HG03469 (cell line): ENCODE measurements around the gene B3GLCT.
"Not testable (repeated sequence)": the region's sequence is repeated elsewhere in the genome, so short reads cannot be mapped to it uniquely, and the experiment has no call there.

Experiments
- ATAC-seq: cut with Tn5 transposase; IDR thresholded peaks from one replicate; pipeline ENCODE4 v1.9.1; 2021; ENCODE audit warnings: mild to moderate bottlenecking, moderate library complexity, moderate number of reproducible peaks; ENCODE audit not compliant: unreplicated experiment

B3GLCT gene

DNA sequence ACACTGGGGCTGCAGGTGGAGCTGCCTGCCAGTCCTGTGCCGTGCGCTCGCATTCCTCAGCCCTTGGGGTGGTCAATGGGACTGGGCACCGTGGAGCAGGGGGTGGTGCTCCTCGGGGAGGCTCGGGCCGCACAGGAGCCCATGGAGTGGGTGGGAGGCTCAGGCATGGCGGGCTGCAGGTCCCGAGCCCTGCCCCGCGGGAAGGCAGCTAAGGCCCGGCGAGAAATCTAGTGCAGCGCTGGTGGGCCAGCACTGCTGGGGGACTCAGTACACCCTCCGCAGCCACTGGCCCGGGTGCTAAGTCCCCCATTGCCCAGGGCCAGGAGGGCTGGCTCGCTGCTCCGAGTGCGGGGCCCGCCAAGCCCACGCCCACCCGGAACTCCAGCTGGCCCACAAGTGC, 139.8 kb downstream of the B3GLCT start:
- ATAC-seq = not testable (repeated sequence)

DNA sequence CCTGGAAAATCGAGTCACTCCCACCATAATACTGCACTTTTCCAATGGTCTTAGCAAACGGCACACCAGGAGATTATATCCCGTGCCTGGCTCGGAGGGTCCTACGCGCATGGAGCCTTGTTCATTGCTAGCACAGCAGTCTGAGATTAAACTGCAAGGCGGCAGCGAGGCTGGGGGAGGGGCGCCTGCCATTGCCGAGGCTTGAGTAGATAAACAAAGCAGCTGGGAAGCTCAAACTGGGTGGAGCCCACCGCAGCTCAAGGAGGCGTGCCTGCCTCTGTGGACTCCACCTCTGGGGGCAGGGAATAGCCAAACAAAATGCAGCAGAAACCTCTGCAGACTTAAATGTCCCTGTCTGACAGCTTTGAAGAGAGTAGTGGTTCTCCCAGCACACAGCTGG, 141.1 kb downstream of the B3GLCT start:
- not testable (repeated sequence) for ATAC-seq

DNA sequence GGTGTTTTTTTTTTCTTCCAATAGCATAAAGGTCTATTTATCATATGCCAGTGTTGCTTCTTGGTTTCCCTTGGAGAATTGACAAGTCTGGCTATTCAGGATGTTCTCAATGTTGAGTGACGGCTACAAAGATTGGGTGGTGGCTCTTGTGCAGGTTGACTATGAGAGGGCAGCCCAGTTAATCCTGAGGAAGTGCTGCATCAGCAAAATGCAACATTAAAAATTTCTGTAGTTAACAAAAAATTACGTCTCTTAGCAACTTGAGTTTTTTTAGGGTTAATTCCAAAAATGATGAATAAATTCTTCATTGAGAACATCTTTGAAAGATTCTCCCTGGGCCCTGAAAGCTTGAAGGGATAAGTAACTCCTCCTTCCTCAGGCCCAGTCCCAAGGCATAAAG, 147.1 kb downstream of the B3GLCT start:
- no peak for ATAC-seq

DNA sequence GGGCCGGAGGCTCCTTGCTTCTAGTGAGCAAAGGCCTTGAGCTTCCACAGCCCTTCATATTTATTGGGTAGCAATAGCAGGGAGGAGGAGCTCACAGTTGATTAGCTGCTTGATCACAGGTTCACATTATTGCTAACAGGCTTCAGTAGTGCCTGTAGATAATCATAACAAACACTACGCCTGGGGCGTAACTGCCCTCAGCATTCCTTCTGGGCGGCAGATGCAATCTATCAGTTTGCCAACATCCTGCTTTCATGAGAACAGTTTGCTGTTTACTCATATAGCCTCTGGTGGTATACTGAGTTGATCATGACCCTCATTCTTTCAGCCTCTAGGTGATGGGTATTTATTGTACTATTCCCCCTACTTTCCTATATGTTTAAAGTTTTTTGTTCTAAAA, 149.4 kb downstream of the B3GLCT start:
- no peak for ATAC-seq

DNA sequence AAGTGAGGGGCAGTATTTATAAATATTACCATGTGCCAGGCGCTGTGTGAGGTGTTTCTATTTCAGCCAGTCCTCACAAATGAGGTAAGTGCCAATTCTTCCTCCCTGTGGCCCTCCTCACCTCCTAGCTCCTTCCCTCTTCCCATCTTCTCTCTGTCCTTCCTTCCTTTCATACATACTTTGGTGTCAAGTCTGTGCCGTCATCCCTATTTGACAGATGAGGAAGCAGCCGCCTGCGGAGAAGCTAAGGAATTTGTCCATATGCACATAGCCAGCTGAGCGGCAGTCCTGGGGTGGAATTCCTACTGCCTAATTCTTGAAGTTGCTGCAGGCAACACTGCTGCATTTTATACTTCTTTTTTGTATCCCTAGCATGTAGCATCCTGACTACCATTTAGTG, 150.8 kb downstream of the B3GLCT start:
- no peak for ATAC-seq

DNA sequence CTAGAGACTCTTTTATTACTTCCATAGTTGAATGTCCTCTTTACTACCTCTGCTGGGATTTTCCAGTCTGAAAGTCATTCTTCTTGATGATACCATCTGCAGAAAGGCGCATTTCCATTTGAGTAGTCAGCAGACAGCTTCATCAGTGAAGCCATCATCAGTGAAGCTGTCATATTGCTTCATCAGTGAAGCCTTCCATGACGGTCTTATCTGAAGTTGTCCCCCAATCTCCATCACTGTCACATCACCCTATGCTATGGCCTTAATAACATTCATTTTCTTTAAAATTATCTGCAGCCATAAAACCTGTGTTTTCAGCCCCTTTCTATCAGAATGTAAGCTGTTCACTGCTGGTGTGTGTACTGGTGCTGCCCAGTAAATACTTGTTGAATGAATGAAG, 151.6 kb downstream of the B3GLCT start:
- no peak for ATAC-seq

DNA sequence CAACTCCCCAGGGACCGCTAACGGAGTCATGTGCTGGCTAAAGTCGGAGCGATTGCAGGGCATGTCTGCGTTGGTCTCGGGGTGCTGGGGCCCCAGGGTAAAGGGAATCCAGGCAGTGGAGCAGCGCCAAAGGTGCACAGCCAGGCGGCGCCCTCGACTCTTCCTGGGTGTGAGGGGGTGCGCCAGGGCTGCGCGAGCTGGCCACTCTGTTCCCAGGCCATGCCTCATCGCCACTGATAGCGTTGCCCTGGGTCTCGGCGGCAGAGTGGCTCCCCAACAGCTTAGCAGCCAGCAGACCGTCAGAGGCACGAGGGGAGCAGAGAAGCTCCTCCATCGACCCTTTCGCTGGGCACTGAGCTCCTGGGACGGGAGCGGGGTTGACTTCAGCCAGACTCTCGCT, 152.7 kb downstream of the B3GLCT start:
- ATAC-seq = no peak

DNA sequence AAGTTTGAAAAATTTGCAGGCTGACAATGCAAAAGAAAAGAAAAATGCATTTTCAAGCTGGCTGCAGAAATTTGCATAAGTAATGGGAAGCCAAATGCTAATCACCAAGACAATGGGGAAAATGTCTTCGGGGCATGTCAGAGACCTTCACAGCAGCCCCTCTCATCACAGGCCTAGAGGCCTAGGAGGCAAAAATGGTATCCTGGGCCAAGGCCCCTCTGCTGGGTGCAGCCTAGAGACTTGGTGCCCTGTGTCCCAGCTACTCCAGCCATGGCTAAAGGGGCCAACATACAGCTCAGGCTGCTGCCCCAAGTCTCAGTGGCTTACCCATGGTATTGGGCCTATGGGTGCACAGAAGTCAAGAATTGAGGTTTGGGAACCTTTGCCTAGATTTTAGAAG, 155.2 kb downstream of the B3GLCT start:
- no peak for ATAC-seq

DNA sequence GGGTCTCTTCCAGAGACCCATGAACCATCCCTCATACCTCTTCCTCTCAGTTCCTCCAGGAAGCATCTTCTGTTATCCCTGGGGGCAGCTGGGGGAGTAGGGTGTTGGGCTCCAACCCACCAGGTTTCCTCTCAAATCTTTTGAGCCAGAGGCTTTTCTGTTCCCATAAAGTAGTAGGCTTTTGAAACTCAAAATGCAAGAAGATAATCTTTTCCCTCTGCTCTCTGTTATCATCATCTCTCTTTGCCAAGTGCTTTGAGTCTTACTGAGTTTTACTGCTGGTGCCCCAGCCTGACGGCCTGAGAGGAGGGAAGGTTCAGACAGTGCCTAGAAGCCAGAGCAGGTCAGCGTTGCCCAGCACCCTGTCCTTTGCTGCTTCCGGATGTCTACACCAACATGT, 157.2 kb downstream of the B3GLCT start:
- ATAC-seq = no peak

DNA sequence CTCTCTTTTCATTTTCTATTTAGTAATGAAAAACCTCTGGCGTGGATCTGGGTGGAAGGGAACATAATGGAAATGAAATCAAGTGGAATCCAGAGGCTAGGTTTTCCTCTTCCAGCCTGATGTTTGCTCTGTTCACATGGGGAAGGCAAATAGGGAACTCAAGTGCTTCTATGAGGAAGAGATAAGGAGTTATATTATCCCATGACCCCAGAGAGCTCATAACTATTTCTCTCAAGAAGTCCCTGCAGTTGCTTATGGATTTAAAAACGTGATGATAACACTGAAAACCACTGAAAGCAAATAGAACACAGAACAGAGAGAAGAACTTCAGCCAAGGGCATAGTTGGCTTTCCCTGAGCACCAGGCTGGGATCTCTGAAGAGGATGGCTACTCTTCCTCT, 157.8 kb downstream of the B3GLCT start:
- no peak for ATAC-seq

DNA sequence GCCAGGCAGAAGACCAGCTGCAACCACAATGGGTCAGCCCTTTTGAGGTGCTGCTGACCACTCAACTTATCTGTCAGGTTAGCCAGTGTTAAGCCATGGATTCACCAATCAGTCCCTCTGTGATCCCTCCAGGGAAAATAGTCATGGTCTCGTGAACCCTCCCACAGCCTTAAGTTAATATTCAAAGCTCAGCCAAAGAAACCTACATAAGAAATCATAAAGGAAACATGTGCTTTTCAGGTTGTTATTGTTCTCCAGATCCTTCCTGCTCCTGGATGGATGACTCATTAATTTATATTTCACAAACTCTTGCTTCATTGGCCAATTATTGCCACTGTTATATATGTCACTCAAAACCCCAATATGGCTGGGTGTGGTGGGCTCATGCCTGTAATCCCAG, 161.9 kb downstream of the B3GLCT start:
- no peak for ATAC-seq

DNA sequence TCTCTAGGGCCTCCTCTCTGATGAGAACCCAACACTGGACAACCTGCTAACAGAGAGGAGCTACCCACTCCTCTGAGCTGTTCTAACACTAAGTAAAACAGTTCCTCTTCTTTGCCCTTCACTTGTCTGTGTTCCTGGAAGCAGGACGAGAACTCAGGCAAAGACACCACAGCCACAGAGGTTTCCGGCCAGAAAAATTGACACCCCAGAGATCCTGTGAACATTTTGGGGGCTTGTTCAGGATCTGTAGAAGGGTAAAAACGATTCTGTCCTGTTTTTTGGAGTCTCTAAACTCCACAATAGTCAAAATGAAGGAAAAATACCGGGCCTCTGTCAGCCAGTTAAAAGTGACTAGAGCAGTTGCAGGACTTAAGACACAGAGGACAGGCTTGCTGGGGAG, 165.9 kb downstream of the B3GLCT start:
- ATAC-seq = no peak

DNA sequence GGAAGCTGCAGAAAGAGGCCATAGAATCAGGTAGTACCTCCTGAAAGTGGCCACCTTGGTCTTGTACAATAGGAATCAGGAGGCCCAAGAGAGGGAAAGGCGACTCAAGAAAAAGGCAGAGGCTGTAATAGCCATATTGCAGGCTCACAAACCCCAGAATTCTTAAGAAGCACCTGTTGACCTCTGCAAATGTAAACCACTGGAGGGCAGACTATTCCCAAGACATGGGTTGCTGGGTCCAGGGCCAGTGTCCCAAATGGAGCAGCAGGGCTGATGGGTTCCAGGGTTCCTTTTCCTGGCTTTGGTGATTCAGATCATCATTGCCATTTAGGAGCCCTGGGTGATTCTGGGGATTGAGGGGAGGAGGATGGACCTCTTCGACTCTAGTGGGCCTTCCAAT, 167.6 kb downstream of the B3GLCT start:
- ATAC-seq = no peak

DNA sequence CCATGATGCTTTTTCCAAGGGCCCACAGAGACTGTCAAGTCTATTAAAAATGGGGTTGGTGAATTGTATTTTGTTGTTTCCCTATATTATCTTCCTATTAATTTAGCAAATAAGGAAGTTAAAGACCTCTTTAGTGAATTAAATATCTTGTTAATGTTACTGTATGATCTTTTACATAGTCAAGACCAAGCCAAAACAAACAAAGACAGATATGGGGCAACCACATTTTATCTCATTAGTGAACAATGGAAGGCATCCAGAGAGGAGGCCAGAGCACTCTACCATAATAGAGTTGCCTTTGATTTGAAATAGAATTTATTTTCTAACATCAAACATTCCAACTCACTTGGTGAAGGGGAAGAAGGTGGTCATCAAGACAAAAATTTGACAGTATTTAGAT, 169.4 kb downstream of the B3GLCT start:
- ATAC-seq = no peak

DNA sequence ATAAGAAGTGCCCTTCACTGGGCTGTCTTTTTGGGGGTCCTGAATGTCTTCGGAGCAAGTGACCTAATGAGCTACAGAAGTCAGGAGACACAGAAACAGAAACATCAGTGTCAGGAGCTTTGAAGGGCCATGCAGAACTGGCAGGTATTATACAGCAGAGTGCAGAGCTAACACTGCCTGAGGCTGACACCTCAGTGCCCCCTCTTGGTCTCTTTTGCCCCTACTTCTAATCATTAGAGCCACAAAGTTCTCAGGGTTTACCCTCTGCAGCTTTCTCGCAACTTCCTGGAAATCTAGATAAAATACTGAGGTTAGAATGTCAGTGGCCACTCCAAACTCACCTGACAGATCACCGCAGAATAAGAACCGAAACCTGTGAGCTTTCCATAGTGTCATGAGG, 172.7 kb downstream of the B3GLCT start:
- ATAC-seq = no peak

DNA sequence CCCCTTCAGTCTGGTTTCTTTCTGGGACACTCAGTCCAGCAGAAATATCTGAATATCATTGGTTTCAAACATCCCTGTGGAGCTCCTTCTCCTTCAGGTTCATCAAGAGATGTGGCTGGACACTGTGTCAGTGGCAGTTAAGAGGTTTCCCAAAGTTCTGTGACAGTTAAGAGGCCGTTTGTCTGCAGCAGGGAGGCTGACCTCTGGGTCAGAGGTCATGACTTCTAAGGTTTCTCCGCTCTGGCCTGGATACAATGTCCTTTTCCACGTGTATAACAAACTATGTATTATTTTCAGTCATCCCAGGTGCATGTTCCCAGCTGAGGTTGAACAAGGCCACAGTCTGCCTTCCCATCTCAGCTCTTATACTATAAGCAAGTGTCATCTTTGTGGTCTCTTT, 174.9 kb downstream of the B3GLCT start:
- no peak for ATAC-seq

DNA sequence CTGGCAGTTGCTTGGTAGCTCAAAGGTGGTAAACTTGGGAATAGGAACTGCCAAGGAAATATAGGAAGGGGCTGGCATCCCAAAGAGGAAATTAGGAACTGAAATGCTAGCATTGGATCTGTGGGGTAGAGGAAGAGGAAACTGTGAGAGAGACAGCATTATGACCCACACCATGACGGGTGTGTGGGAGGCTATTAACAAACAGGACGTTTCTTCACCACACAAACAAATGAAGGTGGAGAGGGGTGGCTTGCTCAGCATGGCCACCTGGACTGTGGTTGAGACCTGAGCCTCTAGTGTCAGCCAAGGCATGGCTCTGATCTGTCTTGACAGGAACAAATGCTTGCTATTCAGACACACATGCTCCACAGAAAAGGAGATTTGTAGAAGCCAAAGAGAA, 178.2 kb downstream of the B3GLCT start:
- ATAC-seq = peak; percentile 52

DNA sequence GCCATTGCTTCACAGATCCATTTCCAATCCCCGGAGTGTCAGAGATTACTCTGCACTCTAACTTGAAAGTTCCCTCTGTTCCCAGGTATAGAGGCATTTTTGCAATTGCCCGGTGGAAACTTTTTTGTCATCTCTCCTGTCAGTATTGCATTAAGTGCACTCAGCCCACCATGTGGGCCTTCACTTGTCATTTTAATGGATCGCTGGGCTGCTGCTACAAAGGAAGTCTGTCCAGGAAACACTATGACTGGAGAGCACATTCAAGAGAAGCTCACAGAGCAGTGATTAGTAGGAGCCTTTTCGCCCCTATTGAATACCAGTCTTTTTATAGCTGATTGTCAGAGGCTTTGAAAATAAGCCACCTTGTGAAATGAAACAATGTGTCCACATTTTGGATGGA, 180.9 kb downstream of the B3GLCT start:
- ATAC-seq = no peak
